Measurements from ENCODE around the gene ZNF695. TPM values are rescaled to one million over a fixed set of nuclear protein-coding genes. Genes with fewer than 3 reads are reported as not detected.

ZNF695 gene
- total and polyA plus RNA-seq, 9 of the 15 experiments (the other 6 are each of a cell fraction or from before 2014, with no cell fraction given): 8.7 to 15.2 (median 10.9) TPM

GRCh38 chr1:247007511-247008405 lies at the start of gene ZNF695 (continued):
- TF ChIP-seq GTF3C2 (IDR thresholded peaks at IDR 0.05; ENCODE audit: borderline replicate concordance, extremely low read depth, insufficient read length): no peak
- TF ChIP-seq ZNF133 (CRISPR knock-in tag; IDR thresholded peaks at IDR 0.05): no peak
- TF ChIP-seq HNRNPLL (IDR thresholded peaks at IDR 0.05; ENCODE audit: low read depth, low read length, poor library complexity, severe bottlenecking): peak; percentile 86
- no peak for TF ChIP-seq ZNF589 (CRISPR knock-in tag; IDR thresholded peaks at IDR 0.05; ENCODE audit: low read depth)
- no peak for TF ChIP-seq EGR1 (conservative IDR thresholded peaks at IDR 0.05)
- no peak for TF ChIP-seq CHD4 (IDR thresholded peaks at IDR 0.05; ENCODE audit: insufficient read depth, insufficient replicate concordance, low read depth, low read length, poor library complexity, severe bottlenecking)
- TF ChIP-seq ZNF316 (IDR thresholded peaks at IDR 0.05): no peak
- no peak for TF ChIP-seq ZNF766 (CRISPR knock-in tag; conservative IDR thresholded peaks at IDR 0.05)
- TF ChIP-seq CHCHD3 (CRISPR knock-in tag; IDR thresholded peaks at IDR 0.05): no peak
- no peak for TF ChIP-seq ZNF444 (CRISPR knock-in tag; IDR thresholded peaks at IDR 0.05)
- TF ChIP-seq ILK (tag; IDR thresholded peaks at IDR 0.05; ENCODE audit: borderline replicate concordance, low read depth): no peak
- TF ChIP-seq STAT6 (CRISPR knock-in tag; IDR thresholded peaks at IDR 0.05): no peak
- no peak for TF ChIP-seq RBM22 (IDR thresholded peaks at IDR 0.05; ENCODE audit: low read depth, low read length, poor library complexity, severe bottlenecking)

Data from K562 (cell line).